ENCODE measurements around the gene MIER3.

DNA sequence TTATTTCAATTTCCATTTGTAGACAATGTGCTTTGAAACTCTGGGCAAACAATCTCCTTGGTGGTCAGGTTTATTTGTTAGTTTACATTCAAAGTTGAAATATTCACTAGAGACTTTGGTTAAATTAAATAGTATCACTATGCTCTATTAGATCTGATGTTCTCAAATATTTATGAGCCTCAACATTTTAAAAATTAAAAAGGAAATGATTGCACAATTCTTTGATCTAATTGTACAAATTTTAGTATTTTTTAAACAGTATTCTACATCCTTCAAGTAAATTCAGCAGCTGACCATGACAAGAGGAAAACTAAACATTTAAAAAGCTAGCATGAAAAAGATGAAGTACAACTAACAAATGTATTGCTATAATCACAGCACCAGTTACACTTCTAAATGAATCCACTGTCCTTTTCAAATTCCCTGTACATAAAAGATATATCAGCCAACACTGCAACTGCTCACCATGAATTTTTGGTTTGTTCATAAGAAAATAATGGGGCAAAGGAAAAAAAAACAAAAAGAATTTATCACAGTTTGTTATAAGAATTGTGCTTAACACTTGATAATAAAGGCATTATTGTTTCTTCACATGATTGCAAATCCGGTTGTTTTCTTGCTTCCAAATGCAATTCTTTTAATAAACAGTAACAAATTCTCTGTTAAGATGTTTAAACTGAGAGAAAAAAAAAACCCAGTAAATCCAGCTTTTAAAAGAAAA is 31.8 kb downstream of the MIER3 start:
- TF ChIP-seq EP300 (IDR thresholded peaks at IDR 0.05; ENCODE audit: low read depth) (no peak), POLR2A (IDR thresholded peaks at IDR 0.05) (no peak), POLR2AphosphoS5 (IDR thresholded peaks at IDR 0.05) (no peak)
- TF ChIP-seq, protein P1, sequence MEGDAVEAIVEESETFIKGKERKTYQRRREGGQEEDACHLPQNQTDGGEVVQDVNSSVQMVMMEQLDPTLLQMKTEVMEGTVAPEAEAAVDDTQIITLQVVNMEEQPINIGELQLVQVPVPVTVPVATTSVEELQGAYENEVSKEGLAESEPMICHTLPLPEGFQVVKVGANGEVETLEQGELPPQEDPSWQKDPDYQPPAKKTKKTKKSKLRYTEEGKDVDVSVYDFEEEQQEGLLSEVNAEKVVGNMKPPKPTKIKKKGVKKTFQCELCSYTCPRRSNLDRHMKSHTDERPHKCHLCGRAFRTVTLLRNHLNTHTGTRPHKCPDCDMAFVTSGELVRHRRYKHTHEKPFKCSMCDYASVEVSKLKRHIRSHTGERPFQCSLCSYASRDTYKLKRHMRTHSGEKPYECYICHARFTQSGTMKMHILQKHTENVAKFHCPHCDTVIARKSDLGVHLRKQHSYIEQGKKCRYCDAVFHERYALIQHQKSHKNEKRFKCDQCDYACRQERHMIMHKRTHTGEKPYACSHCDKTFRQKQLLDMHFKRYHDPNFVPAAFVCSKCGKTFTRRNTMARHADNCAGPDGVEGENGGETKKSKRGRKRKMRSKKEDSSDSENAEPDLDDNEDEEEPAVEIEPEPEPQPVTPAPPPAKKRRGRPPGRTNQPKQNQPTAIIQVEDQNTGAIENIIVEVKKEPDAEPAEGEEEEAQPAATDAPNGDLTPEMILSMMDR (IDR thresholded peaks at IDR 0.05) = no peak

All from transverse colon (tissue), 4 donors.